GM10266 (cell line): ENCODE data around the gene OR1D5.
A peak's percentile ranks its signal among the peaks of the same experiment; 100 is the strongest.

ENCODE experiments used
- DNase-seq: peaks from one replicate; pipeline ENCODE4 v3.0.0; 2012; ENCODE audit errors: extremely low spot score
- CTCF ChIP-seq: IDR thresholded peaks from 2 replicates; pipeline ENCODE4 v1.5.1; 2012; ENCODE audit warnings: mild to moderate bottlenecking, low read depth; ENCODE audit not compliant: control insufficient read depth, insufficient read depth; ENCODE audit errors: missing control alignments

OR1D5 gene

GRCh38 chr17:3022197-3022596, 41.2 kb downstream of the OR1D5 start:
- DNase-seq: no peak
- TF ChIP-seq CTCF: no peak

- DNase-seq: no peak
- TF ChIP-seq CTCF: no peak
These were observed 43.0 kb downstream of the OR1D5 start for GRCh38 chr17:3020381-3020780.

GRCh38 chr17:3019761-3020160, 43.6 kb downstream of the OR1D5 start:
- no peak for TF ChIP-seq CTCF
- DNase-seq: no peak

GRCh38 chr17:3017936-3018335, 45.5 kb downstream of the OR1D5 start:
- no peak for TF ChIP-seq CTCF
- no peak for DNase-seq

GRCh38 chr17:3015890-3016289, 47.5 kb downstream of the OR1D5 start:
- no peak for TF ChIP-seq CTCF
- DNase-seq: no peak

GRCh38 chr17:3012926-3013581, 50.4 kb downstream of the OR1D5 start:
- peak; percentile 74 for DNase-seq

More at GRCh38 chr17:3012926-3013581, 50.4 kb downstream of the OR1D5 start:
- peak; percentile 85 for TF ChIP-seq CTCF
